SHP77 treated with DMSO at 0.1 percent for 48 hours (cell line): ENCODE measurements around the gene MAST2.

Source experiments
- DNase-seq: peaks from one replicate; lab custom pipeline; 2025; lab: John Stamatoyannopoulos, UW

The MAST2 gene

DNA sequence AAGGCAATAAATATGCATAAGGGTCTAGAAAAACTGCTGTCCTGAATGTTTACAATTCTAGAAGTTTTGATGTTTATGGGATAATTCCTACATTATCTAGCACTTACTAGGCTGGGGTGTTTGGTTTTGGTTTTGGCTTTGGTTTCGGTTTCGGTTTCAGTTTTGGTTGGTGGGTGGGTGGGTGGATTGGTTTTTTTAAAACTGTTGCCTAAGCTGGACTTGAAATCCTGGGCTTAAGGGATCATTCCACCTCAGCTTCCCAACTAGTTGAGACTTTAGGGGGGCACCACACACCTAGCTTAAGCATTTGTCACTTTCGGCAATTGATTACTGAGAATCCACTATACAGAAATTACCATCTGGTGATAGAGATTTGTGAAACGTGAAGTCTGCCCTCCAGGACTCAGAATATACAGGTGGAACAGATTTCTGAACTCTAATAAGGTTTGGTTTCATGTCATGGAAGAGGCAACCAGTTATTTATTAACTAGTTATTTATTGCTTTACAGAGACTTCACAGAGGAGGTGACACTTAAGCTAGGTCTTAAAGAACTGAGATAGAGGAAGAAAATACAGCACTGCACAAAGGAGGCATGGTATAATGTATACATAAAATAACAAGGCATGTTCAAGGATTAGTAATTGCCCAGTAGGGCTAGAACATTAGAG lies 259.4 kb downstream of the MAST2 start:
- no peak for DNase-seq

GRCh38 chr1:46064708-46065107 lies 261.3 kb downstream of the MAST2 start:
- DNase-seq: no peak

GRCh38 chr1:46065405-46065804 lies 262.0 kb downstream of the MAST2 start:
- DNase-seq: no peak

- no peak for DNase-seq
Observed at GRCh38 chr1:46067652-46068051, 264.2 kb downstream of the MAST2 start.

GRCh38 chr1:46068525-46068924 lies 265.1 kb downstream of the MAST2 start:
- DNase-seq: no peak

GRCh38 chr1:46070164-46070814 lies 266.9 kb downstream of the MAST2 start:
- no peak for DNase-seq

DNA sequence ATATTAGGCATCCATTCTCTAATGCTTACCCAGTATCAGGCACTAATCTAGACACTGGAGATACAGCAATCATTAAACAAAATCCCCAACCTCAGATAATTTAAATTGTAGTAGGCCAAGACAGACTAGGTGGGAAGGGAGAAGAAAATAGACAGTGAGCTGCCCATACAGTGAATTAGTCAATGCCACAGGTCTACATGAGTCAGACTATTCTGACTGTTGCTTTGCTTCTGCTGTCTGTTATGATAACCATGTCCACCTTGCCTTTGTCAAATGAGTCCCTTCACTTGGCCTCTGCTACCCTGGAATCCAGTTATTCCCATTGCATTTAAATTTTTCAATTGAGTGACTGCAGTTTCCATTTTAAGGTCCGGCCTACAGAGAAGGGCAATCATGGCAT lies 269.6 kb downstream of the MAST2 start:
- DNase-seq: no peak

- DNase-seq: no peak
Observed at GRCh38 chr1:46076343-46076742, 272.9 kb downstream of the MAST2 start.

DNA sequence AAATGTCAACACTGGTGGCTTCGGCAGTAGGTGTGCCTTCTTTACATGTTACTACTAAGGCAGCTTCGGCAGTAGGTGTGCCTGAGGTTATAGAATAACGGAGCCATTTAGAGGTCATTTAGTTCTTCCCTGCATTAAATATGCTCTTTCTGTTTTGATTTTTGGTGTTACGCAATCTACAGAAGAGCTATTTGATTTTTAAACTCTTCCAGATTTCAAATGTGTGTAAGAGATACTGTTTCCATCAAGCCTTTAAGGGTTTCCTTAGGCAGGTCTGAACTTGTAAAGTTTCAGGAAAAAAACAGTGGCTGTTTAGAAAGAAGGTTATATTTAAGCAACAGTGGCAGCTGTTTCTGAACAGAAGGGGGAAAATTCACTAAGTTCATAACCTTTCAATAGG lies 274.2 kb downstream of the MAST2 start:
- DNase-seq: no peak

DNA sequence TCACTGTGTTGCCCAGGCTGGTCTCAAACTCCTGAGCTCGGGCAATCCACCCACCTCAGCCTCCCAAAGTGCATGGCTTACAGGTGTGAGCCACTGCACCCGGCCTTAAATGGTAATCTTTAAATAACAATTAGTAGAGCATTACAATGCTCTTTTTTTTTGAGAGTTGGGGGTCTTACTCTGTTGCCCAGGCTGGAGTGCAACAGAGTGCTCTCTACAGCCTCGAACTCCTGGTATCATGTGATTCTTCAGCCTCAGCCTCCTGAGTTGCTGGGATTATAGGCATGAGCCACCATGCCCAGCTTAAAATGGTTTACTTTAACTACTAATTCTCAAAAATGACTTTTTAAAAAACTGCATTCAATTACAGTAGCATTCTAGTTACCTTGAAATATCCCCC lies 276.8 kb downstream of the MAST2 start:
- DNase-seq: no peak

DNA sequence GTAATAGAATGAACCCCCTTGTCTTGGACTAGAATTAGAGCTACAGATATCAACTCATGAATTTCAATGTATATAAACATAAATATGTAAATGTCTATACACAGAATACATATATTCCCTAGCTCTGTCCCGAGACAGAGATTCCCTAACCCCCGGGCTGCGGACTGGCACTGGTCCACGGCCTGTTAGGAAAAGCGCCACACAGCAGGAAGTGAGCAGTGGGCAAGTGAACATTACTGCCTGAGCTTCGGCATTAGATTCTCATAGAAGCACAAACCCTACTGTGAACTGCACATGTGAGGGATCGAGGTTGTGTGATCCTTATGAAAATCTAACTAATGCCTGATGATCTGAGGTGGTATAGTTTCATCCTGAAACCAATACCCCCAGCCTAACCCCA lies 277.8 kb downstream of the MAST2 start:
- DNase-seq: no peak

DNA sequence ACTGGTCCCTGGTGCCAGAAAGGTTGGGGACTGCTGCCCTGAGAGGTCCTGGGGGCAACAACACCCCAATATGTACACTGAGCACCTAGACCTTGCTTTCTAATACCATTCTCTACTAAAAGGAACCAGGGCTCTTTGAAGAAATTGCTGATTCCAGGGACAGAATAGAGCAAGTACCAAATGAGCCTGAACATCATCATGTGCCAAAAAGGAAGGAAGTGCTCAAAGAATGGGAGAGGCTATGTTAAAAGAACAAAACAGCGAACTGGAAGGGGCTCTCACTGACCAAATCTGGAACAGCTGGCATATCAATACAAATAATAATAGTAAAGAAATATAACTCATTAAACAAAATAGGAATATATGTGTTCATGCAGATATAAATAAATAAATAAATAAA lies 278.2 kb downstream of the MAST2 start:
- DNase-seq: no peak

DNA sequence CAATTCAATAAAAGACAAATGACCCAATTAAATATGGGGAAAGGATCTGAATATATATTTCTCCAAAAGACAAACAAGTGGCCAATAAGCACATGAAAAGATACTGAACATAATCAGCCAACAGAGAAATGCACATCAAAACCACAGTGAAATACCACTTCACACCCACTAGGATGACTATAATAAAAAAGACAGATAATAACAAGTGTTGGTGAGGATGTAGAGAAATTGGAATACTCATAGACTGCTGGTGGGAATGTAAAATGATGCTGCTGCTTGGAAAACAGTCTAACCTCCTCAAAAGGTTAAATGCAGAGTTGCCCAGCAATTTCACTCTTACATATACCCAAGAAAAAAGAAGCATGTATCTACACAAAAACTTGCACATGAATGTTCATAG lies 280.2 kb downstream of the MAST2 start:
- no peak for DNase-seq

GRCh38 chr1:46084553-46085451 lies 281.4 kb downstream of the MAST2 start:
- DNase-seq: no peak
